Stomach smooth muscle (tissue), 2 donors: ENCODE measurements around the gene SCT.

Experiments used
- H3K27ac ChIP-seq: one replicate; pipeline ENCODE4 v1.7.0; 2013; ENCODE audit warnings: mild to moderate bottlenecking, low read length, inconsistent platforms
- H3K27me3 ChIP-seq, 2 donors: one replicate each; pipeline ENCODE4 v1.7.0; 2013; ENCODE audit warnings: low read length in 2 of 2; ENCODE audit not compliant: insufficient read depth in 2 of 2, control insufficient read depth in 1 of 2
- H3K36me3 ChIP-seq, 2 donors: one replicate each; pipeline ENCODE4 v1.7.0; 2013; ENCODE audit warnings: low read length in 2 of 2; ENCODE audit not compliant: control insufficient read depth in 2 of 2, insufficient read depth in 2 of 2
- H3K4me1 ChIP-seq: one replicate; pipeline ENCODE4 v1.7.0; 2013; ENCODE audit warnings: low read length; ENCODE audit not compliant: control insufficient read depth, insufficient read depth
- H3K4me3 ChIP-seq, 2 donors: one replicate each; pipeline ENCODE4 v1.7.0; 2013; ENCODE audit warnings: low read length in 2 of 2
- H3K9ac ChIP-seq, 2 donors: one replicate each; pipeline ENCODE4 v1.7.0; 2013; ENCODE audit warnings: low read length in 2 of 2, mild to moderate bottlenecking in 1 of 2
- H3K9me3 ChIP-seq, 2 donors: one replicate each; pipeline ENCODE4 v1.7.0; 2013; ENCODE audit warnings: low read length in 2 of 2; ENCODE audit not compliant: control insufficient read depth in 2 of 2
- donor health status: healthy.
- donor health status: Pancreatic carcinoma.

Gene SCT

DNA sequence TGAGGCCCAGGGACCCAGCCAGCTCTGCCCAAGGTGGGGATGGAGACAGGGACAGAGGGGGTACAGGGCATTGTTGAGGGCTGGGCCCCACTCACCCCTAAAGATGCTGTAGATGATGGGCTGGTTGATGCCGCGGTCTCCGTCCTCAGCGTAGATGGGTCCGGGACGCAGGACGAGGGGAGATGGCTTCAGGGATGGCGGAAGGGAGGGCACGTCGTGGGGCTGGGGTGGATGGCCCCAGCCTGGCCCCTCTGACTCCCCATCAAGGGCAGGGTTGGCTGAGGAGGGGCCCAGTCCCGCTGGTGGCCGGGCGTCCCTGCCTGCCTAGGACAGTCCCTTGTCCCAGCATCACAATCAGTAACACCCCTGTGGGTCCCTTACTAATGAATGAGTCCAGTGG, 6.8 kb downstream of the SCT start:
- Histone ChIP-seq H3K27me3 (no peaks in the 10 kb centered on the region), H3K9me3 (no peaks in the 10 kb centered on the region), H3K36me3 (no peaks in the 10 kb centered on the region), H3K27ac (no peak overlapping the region), H3K9ac (no peak overlapping the region), H3K4me3 (no peak overlapping the region), H3K4me1 (peaks cover 2% of the 10 kb centered on the region)

DNA sequence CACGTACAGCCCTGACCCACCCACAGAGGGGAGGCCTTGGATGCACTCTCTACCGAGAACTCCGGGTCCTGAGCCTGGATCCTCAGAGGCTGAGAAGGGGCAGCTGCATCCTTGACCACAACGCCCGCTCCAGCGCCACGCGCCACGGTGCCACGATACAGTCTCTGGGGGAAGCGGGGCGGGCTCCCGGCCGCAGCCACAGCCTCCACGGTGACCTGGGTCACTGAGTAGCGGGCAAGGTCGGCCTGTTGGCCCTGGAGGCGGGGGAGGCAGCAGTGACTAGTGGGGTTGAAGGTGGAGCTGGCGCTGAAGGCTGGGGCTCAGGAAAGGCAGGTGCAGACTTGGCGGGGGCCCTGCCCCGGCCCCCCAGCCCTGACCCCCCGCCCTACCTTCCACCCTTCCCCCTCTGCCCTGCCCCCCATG, 7.3 kb downstream of the SCT start:
- Histone ChIP-seq H3K36me3 (no peaks in the 10 kb centered on the region), H3K27ac (no peak overlapping the region), H3K27me3 (no peaks in the 10 kb centered on the region), H3K4me3 (no peak overlapping the region), H3K9ac (no peak overlapping the region), H3K9me3 (no peaks in the 10 kb centered on the region), H3K4me1 (peaks cover 8% of the 10 kb centered on the region)

DNA sequence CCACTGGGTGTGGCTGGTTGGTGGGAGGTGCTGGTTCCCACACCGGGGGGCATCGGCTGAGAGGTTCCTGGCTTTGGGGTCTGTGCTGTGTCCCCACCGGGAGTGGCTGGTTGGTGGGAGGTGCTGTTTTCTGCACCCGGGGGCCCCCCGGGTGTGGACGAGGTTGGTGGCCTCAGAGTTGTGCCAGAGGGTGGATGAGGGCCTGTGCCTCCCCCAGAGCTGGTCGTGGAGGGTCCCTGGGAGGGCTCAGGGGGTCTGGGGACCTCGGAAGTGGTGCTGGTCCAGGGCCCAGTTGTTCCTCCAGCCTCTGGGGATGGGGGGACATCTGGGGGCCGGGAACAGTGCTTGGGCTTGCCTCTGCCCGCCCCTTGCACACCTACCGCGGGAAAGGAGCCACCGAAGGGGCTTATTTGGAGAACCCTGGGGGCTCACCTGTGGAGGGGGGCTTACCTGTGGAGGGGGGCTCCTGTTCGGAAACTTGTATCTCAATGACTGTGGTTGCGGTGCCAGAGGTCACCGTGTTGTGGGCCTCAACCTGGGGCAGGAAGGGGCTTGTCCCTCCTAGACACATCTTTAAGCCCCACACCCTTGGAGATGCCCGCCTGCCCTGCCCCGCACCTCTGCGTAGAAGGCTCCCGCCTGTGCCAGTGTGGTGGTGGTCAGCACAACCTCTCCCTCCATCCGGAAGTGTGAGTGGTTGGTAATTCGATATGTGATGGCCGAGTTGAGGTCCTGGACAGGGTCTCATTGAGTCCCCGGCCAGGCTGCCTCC, 7.9 kb downstream of the SCT start:
- Histone ChIP-seq H3K36me3 (no peaks in the 10 kb centered on the region), H3K27ac (no peak overlapping the region), H3K4me1 (peaks cover 11% of the 10 kb centered on the region), H3K4me3 (no peak overlapping the region), H3K9ac (no peak overlapping the region), H3K27me3 (no peaks in the 10 kb centered on the region), H3K9me3 (no peaks in the 10 kb centered on the region)

DNA sequence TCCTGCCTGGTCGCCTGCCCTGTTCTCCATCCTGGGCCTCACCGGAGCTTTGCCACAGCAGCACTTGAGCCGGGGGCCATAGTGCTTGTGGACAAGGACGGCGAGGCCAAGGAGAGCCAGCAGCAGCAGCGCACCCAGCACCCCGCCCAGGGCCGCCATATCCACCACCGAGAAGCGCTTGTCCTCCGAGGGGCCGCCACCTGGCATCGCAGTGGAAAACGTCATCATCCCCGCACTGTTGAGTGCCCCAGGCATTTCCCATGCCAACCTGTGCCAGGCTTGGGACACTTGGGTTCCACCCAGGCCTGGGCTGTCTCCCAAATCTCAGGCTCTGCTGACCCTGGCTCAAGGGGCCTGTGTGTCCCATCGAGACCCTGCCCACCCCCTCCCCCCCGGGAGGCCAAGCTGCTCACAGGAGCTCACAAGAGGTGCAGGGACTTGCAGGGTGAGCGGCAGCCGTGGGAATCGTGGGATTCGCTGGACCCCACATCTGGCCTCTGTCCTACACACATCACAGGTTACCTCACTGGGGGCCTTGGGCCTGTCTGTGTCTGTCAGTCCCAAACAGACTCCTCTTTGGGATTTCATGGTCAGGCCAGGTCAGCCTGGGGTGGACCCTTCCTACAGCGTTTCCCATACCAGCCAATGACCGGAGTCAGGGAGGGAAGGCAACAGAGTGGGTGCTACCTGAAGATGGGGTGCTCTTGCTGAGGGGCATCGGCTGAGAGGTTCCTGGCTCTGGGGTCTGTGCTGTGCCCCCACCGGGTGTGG, 8.9 kb downstream of the SCT start:
- H3K27me3 ChIP-seq = no peaks in the 10 kb centered on the region
- H3K27ac ChIP-seq = no peak overlapping the region
- peaks cover 11% of the 10 kb centered on the region for H3K4me1 ChIP-seq
- H3K36me3 ChIP-seq = no peaks in the 10 kb centered on the region
- no peaks in the 10 kb centered on the region for H3K9me3 ChIP-seq
- H3K4me3 ChIP-seq = no peak overlapping the region
- H3K9ac ChIP-seq = no peak overlapping the region

DNA sequence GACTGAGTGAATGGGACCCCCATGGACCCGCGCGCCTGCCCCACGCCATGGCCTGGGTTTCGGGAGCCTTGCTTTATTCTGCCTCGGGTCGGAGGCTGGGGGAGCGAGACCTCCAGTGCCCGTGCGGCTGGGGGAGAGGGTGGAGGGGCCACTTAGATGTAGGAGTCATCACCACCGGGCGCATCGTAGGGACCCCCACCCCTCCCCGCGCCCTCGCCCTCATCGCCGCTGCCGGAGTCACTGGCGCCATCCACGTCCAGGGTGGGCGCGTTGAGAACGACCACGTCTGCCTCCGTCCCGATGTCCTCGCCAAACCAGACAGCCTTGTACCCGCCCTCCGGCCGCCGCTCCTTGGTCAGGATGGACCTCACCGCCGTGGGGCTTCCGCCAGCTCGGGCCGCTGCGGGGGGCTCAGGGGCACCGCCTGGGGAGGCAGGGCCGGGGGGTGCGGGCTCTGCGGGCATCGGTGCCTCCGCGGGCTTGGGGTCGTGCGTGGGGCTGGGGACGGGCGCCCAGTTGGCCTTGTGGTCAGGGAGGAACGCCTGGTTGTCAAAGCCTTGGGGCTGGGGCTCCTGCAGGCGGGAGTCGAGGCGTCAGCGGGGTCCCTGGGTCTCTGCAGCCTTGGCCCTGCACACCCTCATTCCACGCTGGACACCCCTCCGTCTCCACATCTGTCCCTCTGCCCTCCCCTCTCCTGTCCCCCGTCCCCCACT, 9.6 kb downstream of the SCT start:
- Histone ChIP-seq H3K27ac (no peak overlapping the region), H3K36me3 (peaks cover 6% of the 10 kb centered on the region in 2 donors), H3K27me3 (no peaks in the 10 kb centered on the region), H3K4me1 (peaks cover 11% of the 10 kb centered on the region), H3K9me3 (no peaks in the 10 kb centered on the region), H3K4me3 (no peak overlapping the region), H3K9ac (no peak overlapping the region)

DNA sequence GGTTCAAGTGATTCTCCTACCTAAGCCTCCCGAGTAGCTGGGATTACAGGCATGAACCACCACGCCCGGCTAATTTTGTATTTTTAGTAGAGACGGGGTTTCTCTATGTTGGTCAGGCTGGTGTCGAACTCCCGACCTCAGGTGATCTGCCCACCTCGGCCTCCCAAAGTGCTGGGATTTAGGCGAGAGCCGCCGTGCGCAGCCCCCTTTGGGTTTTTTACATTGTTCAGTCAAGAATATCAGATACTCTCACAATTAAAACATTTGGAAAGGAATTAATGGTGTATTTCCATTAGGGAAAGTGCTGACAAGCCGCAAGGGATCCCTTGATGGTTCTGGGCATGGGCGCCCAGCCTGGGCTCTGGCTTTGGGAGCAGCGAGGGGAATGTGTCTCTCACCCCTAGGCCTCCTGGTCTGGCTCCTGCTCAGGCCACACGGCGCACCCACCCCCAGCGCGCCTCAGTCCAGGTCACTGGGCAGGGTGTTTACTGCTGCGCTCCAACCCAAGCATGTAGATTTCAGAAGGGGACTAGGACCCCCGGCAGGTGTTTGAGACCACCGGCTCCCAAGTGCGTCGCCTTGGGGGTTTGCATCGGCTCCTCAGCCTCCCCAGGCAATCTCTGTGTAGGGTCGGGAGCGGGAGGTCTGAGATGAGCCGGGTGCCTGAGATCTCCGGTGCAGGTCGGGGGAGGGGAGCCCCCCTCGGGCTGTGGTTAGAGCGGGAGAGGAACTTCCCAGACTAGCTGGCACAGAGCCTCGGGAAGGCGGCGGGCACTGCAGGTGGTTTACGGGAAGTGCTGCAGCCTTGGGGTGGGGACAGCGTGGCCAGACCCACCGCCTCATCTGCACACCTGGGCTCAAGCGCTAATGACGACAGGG, 10.4 kb downstream of the SCT start:
- Histone ChIP-seq H3K4me3 (peak overlapping the region in 1 of 2 donors; percentile 86), H3K4me1 (peaks cover 11% of the 10 kb centered on the region), H3K27ac (no peak overlapping the region), H3K9ac (no peak overlapping the region), H3K9me3 (no peaks in the 10 kb centered on the region), H3K27me3 (no peaks in the 10 kb centered on the region), H3K36me3 (peaks cover 7 to 11% of the 10 kb centered on the region in 2 donors)

DNA sequence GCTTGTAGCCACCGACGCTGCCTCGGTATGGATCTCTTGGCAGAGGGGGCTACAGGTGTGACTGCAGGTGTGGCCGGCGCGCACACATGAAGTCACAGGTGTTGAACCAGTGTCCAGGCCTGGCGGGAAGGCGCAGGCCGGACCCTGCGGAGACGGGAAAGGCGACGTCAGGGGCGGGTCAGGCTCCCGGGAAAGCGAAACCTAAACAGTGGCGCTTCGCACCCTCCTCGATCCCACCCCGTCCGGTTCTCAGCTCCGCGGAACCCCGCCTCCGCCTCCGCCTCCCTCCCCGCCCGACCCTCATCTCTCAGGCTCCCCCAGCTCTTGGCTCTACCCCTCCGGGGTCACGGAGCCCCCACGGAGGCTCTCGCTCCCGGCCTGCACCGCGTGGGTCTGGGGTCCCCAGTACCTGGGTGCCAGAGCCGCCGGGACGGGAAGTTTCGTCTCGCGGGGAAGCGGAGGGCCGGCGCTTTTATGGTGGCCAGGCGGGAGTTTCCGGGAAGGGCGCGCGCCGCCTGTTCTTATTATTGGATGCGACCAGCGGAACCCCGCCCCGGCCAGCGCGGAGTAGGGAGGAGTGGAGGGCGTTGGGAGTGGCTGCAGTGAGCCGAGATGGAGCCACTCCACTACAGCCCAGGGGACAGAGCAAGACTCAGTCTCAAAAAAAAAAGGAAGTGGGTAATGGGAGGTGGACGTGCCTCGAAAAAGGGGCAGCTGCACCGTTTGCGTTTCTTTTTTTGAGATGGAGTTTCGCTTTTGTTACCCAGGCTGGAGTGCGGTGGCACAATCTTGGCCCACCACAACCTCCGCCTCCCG, 11.3 kb downstream of the SCT start, which contains the start of gene IRF7:
TSS of gene IRF7 (minus strand) at position 447 of the 816 bp plus-strand sequence. CDS start 586 bp downstream, outside the sequence.
- peak within 1 kb of the TSS; percentile 87 for H3K27ac ChIP-seq
- peaks cover 11% of the 10 kb centered on the region for H3K4me1 ChIP-seq
- H3K9ac ChIP-seq = peak within 1 kb of the TSS; percentile 69 to 87
- no peaks in the 10 kb centered on the region for H3K9me3 ChIP-seq
- peaks cover 14% of the 10 kb centered on the region in 2 donors for H3K36me3 ChIP-seq
- H3K4me3 ChIP-seq = peak within 1 kb of the TSS; percentile 63 to 86
- no peaks in the 10 kb centered on the region for H3K27me3 ChIP-seq

DNA sequence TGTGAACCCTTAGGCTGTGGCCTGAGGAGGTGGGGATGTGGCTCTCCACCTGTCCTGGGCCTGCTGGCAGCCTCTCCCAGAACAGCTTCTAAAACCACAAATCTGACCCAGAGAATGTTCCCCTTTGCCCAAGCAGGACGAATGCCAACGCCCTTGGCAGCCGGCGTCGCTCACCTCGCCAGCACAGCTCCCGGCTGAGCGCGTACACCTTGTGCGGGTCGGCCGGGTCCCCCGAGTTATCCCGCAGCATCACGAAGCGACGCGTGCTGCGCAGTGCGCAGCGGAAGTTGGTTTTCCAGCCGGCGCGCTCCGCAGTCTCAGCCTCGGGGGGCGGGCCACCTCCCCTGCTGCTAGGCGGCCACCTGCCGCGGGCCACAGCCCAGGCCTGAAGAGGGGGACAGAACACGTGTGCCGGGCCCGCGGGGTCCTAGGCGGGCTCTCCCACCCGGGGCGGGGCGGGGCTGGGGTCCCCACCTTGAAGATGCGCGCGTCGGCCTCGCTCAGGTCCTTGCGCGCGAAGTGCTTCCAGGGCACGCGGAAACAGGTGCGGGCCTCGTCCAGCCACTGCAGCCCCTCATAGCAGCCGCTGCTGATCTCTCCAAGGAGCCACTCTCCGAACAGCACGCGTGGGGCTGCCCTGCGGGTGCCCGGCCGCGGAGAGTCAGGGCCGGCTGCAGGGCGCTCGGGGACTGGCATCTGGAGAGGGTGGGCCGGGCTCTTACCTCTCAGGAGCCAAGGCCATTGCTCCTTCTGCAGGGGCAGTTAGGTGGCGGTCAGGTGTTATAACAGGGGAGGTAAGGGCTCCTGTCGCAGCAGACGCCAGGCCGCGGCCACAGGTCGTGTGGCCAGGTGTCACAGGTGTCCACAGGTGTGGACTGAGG, 12.1 kb downstream of the SCT start:
- H3K4me1 ChIP-seq = peaks cover 11% of the 10 kb centered on the region
- peak overlapping the region; percentile 63 to 86 for H3K4me3 ChIP-seq
- H3K27ac ChIP-seq = peak overlapping the region; percentile 87
- H3K9me3 ChIP-seq = no peaks in the 10 kb centered on the region
- peaks cover 16 to 20% of the 10 kb centered on the region in 2 donors for H3K36me3 ChIP-seq
- peak overlapping the region; percentile 69 to 87 for H3K9ac ChIP-seq
- no peaks in the 10 kb centered on the region for H3K27me3 ChIP-seq
